Measurements from ENCODE around the gene OR4D5. TPM values are rescaled to one million over a fixed set of nuclear protein-coding genes. Genes with fewer than 3 reads are reported as not detected.

Gene OR4D5
- 1 to 10 TPM in 1 of 2 donors, under 1 TPM in 1; 0.45 to 1.2 TPM for total RNA-seq

GRCh38 chr11:123939317-123939716 is at the start of gene OR4D5:
Gene OR4D5 (plus strand): TSS chr11:123939617. CDS start chr11:123939617, 0 bp downstream.
- H3K4me3 ChIP-seq, result no peak within 1 kb of the TSS
- no peak within 1 kb of the TSS for H3K9ac ChIP-seq (ENCODE audit: low read depth in 2 of 2, low read length in 2 of 2)
- H3K27ac ChIP-seq, result no peak within 1 kb of the TSS
- no peaks in the 10 kb centered on the region for H3K27me3 ChIP-seq
- no peaks in the 10 kb centered on the region for H3K9me3 ChIP-seq
- no peak for DNase-seq
- TF ChIP-seq, protein P1, sequence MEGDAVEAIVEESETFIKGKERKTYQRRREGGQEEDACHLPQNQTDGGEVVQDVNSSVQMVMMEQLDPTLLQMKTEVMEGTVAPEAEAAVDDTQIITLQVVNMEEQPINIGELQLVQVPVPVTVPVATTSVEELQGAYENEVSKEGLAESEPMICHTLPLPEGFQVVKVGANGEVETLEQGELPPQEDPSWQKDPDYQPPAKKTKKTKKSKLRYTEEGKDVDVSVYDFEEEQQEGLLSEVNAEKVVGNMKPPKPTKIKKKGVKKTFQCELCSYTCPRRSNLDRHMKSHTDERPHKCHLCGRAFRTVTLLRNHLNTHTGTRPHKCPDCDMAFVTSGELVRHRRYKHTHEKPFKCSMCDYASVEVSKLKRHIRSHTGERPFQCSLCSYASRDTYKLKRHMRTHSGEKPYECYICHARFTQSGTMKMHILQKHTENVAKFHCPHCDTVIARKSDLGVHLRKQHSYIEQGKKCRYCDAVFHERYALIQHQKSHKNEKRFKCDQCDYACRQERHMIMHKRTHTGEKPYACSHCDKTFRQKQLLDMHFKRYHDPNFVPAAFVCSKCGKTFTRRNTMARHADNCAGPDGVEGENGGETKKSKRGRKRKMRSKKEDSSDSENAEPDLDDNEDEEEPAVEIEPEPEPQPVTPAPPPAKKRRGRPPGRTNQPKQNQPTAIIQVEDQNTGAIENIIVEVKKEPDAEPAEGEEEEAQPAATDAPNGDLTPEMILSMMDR (IDR thresholded peaks at IDR 0.05), result no peak
- H3K4me1 ChIP-seq, result no peaks in the 10 kb centered on the region
- H3K36me3 ChIP-seq, result no peaks in the 10 kb centered on the region
- intact Hi-C loops (cut with DNase I), result no loop called here

- H3K9me3 ChIP-seq, result no peaks in the 10 kb centered on the region
- H3K9ac ChIP-seq (ENCODE audit: low read depth in 2 of 2, low read length in 2 of 2), result no peak overlapping the region
- DNase-seq, result no peak
- H3K36me3 ChIP-seq, result no peaks in the 10 kb centered on the region
- no peak overlapping the region for H3K27ac ChIP-seq
- no peaks in the 10 kb centered on the region for H3K4me1 ChIP-seq
- TF ChIP-seq, protein P1 (IDR thresholded peaks at IDR 0.05), result no peak
- H3K4me3 ChIP-seq, result no peak overlapping the region
- H3K27me3 ChIP-seq, result no peaks in the 10 kb centered on the region
- intact Hi-C loops (cut with DNase I), result no loop called here
Measured at GRCh38 chr11:123892031-123892430, 47.4 kb upstream of the OR4D5 start.

- intact Hi-C loops (cut with DNase I), result no loop called here
Measured at GRCh38 chr11:123899792-123900191, 39.6 kb upstream of the OR4D5 start.

GRCh38 chr11:123901867-123902266 is 37.5 kb upstream of the OR4D5 start, which contains the start of gene OR8D4:
Gene OR8D4 (plus strand): TSS chr11:123902167. CDS start chr11:123906432, 4,265 bp downstream.
- no peaks in the 10 kb centered on the region for H3K27me3 ChIP-seq
- no peaks in the 10 kb centered on the region for H3K4me1 ChIP-seq
- H3K9ac ChIP-seq (ENCODE audit: low read depth in 2 of 2, low read length in 2 of 2), result no peak within 1 kb of the TSS
- TF ChIP-seq, protein P1 (IDR thresholded peaks at IDR 0.05), result no peak
- H3K27ac ChIP-seq, result no peak within 1 kb of the TSS
- intact Hi-C loops (cut with DNase I), result no loop called here
- H3K36me3 ChIP-seq, result no peaks in the 10 kb centered on the region
- no peak for DNase-seq
- H3K4me3 ChIP-seq, result no peak within 1 kb of the TSS
- H3K9me3 ChIP-seq, result no peaks in the 10 kb centered on the region

More at GRCh38 chr11:123899792-123900191, 39.6 kb upstream of the OR4D5 start:
- Histone ChIP-seq H3K4me1 (no peaks in the 10 kb centered on the region), H3K27ac (no peak overlapping the region), H3K9ac (ENCODE audit: low read depth in 2 of 2, low read length in 2 of 2) (no peak overlapping the region), H3K36me3 (no peaks in the 10 kb centered on the region), H3K27me3 (no peaks in the 10 kb centered on the region), H3K9me3 (no peaks in the 10 kb centered on the region), H3K4me3 (no peak overlapping the region)
- DNase-seq, result no peak
- TF ChIP-seq, protein P1 (IDR thresholded peaks at IDR 0.05), result no peak

GRCh38 chr11:123903932-123904331 is 35.5 kb upstream of the OR4D5 start:
- H3K4me3 ChIP-seq, result no peak overlapping the region
- no peaks in the 10 kb centered on the region for H3K9me3 ChIP-seq
- TF ChIP-seq, protein P1 (IDR thresholded peaks at IDR 0.05), result no peak
- no peaks in the 10 kb centered on the region for H3K36me3 ChIP-seq
- no peaks in the 10 kb centered on the region for H3K27me3 ChIP-seq
- no peak for DNase-seq
- H3K9ac ChIP-seq (ENCODE audit: low read depth in 2 of 2, low read length in 2 of 2), result no peak overlapping the region
- H3K4me1 ChIP-seq, result no peaks in the 10 kb centered on the region
- H3K27ac ChIP-seq, result no peak overlapping the region
- intact Hi-C loops (cut with DNase I), result no loop called here

All from colonic mucosa (tissue), 4 donors.